ENCODE results near the gene LEFTY1.

Gene LEFTY1

DNA sequence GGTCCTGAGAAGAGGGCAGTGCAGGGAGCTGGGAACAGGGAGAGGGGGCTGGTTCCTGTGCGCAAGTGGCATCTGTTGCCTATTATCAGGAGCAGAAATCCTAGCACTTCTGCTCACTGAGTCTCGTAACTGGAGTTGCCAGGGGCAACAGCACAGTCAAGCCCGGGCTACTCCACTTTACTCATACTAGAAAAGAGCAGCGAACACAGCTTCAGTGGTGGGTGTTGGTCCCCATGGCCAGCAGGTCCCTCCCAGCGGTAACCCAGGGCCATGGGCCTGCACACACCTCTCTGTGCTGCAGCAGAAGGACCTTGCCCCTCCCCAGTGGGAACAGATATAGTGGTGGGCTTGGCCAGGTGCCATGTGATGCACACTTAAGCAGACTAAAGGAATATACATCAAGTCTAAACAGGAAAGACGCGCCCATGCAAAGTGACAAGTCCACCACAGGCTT is 26.6 kb upstream of the LEFTY1 start:
- no peak for DNase-seq (ENCODE audit: low read depth)

DNA sequence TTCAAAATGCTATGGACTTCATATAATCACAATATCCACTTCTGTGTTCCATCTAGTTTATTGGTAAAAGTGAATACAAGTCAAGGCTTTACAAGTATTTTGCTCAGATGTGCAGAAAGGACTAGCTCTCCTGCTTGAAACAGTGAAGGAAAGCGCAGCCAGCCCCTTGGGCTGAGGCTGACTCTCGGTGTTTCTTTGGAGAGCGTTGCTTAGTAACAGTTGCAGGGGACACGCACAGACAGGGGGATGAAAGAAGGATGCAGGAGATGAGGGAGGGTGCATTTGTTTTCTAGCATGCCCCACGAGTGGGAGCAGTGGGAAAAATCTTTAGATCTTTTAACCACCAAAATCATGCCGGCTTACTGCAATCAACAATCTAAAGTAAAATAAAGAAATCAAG is 26.0 kb upstream of the LEFTY1 start:
- no peak for DNase-seq (ENCODE audit: low read depth)

DNA sequence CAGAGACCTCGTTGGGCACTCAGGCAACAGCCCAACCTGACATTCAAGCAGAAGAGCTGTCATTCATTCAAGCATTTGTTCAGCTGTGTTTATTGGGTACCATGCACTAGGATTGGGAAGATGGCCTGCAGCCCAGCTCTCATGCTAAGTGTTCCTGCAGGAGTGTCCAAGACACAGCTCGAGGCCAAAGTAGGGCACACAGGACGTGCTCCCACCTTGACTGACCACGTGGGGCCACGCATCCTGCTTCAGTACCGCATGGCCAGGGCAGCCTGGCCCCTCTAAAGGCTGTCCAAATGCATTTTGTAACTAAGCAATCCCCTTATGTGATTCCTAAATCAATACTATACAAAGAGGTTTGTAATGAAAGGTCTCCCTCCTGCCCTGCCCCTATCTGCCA is 25.4 kb upstream of the LEFTY1 start:
- no peak for DNase-seq (ENCODE audit: low read depth)

DNA sequence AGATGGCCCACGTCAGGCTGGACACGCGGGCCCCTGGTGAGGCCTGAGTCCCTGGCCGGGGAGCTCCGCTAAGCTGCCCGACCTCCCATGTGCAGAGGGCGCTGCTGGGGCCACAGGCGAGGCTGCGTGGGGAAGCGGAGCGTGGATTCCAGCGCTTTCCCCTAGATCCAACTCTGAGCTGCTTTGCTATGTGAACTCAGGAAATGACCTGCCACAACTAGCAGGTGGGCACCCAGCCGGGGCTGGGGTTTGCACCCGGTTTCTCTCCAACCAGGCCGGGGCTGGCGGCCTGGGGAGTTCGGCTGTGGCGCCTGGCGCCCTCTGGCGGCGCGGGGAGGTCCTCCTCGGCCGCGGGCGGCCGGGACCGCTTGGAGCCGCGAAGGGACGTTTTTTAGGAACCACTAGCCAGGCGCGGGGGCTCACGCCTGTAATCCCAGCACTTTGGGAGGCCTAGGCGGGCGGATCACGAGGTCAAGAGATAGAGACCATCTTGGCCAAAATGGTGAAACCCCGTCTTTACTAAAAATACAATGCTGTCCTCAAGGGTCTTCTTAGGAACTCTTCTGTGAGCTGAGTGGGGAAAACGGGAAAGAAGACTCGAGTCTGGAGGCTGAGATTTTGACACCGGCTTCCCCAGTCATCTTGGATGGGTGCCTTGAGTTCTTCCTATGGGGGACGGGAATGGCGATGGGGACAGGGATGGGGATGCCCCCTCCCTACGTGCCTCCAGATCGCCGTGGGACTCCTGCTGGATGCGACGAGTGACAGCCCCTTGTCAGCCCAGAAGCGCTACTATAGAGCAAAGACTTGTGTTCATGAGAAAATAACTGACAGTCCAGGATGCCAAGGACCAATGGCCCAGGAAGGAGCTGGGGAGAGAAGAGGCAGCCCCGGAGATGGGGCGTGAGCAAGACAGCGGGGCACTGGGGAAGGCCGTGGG is 22.5 kb upstream of the LEFTY1 start:
- DNase-seq (ENCODE audit: low read depth): peak; percentile 59

DNA sequence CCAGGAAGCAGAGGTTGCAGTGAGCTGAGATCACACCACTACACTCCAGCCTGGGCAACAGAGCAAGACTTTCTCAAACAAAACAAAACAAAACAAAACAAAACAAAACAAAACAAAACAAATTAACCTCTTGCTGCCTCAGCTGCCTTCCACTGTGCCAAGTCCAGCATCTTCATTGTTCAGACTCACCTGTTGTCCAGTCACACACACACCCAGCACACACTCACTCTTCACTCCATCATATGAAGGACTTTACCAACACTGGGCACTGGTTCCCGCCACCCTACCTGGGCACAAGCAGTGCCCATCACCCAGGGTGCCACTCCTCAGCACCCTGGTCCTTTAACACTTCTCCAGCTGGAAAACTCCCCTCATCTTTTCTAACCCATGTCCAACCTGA is 20.5 kb upstream of the LEFTY1 start:
- no peak for DNase-seq (ENCODE audit: low read depth)

DNA sequence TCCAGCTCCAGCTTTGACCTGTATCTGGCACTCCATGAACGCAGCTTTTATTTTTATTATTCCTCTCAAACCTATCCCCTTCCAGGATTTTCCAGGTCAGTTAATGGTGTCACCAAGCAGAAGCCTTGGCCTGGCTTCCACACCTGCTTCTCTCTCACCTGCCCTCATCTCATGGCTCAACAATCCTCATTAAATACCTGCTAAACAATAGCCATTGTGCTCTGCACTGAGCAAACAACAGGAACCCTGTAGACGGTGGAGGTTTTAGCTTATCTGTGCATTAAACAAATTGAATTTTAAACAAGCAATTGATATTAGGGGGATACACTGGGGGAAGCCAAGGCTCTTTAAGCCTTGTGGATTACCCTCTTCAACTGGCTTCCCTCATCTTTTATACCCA is 19.8 kb upstream of the LEFTY1 start:
- DNase-seq (ENCODE audit: low read depth): no peak

DNA sequence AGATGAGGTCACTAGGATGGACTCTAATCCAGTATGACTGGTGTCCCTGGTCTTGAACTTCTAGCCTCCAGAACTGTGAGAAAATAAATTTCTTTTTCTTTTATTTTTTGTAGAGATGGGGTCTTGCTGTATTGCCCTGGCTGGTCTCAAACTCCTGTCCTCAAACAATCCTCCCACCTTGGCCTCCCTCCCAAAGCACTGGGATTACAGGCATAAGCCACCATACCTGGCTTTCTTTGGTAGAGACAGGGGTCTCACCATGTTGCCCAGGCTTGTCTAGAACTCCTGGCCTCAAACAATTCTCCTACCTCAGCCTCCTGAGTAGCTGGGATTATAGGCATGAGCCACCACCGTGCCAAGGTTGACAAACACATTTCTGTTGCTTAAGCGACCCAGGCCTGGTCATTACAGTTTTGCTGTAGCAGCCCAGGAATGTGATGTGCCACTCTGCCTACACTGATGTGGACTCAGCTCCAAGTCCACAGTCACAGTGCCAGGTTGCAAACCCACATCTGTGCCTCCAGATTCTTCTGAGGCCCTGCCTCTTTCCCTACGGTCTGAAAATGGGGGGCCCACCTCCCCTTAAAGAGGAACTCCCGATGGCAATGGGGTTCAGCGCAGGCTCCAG is 19.2 kb upstream of the LEFTY1 start:
- no peak for DNase-seq (ENCODE audit: low read depth)

DNA sequence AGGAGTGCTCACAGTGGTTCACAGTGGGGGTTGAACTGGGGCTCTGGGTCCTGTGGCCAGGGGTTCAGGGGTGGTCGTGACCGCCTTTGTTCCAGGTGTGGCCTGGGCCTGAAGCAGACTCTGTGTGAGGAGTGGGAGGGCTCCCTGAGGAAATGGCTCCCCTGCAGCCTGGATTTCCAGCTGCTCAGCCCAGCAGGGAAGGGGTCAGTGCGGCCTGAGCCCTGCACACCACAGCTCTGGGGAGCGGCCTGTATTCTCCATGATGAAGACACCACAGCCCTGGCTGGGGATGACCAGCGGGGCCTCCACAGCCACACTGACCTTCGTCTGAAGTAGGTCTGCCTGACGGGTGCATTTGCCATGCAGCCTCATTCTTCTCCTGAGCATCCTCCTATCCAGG is 18.4 kb upstream of the LEFTY1 start:
- no peak for DNase-seq (ENCODE audit: low read depth)

DNA sequence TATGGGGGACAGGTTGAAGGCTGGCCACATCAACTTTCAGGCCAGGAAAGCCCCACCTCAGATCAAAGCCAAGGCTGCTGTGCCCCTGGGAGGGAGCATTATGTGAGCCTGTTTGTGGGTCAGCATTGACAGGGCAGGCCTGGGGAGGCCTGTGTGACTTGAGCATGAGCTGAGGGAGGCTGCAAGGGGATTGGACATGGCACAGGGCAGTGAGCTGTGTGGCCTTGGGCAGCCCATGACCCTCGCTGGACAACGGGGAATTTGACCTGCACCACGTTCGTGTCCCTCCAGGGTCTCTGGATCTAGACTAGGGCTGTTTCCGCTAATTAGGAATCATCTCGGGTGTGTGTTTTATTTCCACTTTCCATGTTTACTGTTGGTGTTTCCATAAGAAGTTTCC is 17.5 kb upstream of the LEFTY1 start:
- DNase-seq (ENCODE audit: low read depth): no peak

DNA sequence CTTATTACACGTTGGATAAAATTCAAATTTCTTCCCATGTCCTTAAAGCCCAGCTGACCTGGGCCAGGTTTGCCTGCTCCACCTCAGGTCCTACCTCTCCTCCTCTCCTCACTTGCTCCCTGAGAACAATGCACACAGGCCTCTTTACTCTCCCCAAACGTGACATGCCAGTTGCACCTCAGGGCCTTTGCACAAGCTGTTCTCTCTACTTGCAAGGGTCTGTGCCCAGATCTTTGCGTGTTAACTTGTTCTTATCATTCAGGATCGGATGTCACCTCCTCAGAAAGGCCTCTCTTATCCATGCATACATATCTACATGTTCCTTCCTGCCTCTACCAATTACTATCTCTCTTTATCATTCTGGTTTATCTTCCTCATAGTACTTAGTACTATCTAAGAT is 14.7 kb upstream of the LEFTY1 start:
- no peak for DNase-seq (ENCODE audit: low read depth)

DNA sequence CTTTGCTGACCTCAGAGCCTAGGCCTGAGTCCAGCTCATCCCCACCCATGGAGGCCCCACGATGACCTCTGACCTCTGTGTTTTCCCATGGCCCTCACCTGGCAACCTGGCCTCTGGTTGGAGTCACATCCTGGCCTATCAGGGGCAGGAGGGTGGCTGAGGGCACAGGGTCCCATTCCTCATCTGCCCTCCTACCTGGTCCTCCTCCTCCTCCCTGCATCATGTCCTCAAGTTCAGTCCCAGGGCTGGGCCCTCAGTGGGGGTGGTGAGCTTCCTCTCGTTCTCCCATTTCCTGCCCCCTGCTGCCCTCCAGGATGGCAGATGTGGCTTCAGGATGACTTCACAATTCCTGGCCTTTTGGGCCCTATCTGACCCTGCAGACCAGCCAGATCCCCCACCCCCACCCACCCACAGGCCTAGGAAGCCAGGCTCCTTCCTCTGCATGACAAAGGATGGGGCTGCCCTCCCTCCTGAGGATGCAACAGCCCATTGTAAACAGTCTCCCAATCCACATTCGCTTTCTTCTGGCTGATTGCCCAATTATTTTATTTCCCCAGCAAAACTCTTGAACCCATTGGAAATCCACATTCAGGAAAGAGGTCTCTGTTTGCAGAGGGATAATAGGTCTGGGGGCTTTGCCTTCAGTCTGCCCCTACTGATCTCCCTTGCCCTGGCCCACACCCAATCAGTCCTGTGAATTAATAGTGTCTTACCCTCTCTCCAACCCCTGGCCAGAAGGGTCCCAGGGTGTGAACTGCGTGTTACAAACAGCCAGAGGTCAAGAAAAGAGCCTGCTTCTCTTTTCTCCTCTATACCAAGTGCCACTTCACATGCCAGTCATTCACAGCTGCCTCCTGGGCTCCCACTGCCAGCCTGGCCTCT is 10.3 kb upstream of the LEFTY1 start:
- no peak for DNase-seq (ENCODE audit: low read depth)

DNA sequence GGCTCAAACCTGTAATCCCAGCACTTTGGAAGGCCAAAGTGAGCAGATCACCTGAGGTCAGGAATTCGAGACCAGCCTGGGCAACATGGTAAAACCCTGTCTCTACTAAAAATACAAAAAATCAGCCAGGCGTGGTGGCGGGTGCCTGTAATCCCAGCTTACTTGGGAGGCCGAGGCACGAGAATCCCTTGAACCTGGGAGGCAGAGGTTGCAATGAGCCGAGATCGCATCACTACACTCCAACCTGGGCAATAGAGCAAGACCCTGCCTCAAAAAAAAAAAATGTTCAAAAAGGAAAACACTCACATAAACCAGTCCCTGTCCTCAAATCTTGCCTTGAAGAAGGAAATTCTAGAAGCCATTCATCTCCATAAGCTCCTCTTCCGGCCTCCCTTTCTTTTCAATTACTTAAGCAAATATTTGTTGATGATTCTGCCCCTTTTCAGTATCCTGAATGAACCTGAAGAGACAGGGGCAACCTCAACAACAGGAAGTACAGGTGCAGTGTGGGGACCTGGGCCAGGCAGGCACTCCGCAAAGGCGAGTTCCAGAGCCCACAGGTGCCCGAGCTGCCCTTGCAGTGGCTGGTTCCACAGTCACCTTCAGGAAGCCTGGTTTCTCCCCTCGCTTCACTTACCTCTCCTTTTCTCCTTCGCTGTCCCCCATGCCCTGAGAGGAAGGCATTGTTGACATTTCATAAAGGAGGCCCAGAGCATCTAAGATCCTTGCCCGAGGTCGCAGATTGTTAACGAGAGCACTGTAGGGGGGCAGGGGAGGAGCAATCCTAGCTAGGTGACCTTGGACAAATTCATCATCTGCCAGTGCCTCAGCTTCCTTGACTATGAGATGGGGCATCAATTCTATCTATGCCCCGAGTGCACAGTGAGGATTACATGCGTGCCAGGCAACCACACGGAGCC is 8.9 kb upstream of the LEFTY1 start:
- DNase-seq (ENCODE audit: low read depth): no peak

DNA sequence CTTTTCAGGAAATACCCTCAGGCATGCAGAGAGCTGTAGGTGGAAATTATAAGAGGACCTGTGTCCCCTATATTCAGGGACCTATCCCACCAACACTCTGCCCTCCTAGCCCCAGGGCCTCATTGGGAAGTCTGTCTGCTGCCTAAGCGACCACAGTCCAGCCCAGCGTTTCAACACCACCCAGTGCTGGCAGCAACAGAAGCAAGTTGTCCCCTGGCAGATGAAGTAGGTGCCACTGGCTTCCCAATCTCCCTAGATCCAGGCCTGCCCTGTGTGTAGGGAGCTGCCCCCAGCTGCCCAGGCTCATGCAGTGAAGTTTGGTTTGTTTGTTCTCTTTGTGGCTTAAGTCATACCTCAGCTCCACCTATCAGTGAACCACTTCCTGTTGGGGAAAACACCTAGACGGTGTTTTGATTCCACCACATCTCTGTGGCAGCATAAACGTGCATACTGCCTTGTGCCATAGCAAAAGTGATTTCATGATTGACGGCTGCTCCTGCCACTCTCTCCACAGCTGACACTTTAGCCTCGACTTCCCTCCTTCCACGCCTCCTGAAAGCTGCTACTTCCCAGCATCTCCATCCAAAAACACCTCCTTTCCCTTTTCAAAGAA is 8.1 kb upstream of the LEFTY1 start:
- DNase-seq (ENCODE audit: low read depth): peak; percentile 60

DNA sequence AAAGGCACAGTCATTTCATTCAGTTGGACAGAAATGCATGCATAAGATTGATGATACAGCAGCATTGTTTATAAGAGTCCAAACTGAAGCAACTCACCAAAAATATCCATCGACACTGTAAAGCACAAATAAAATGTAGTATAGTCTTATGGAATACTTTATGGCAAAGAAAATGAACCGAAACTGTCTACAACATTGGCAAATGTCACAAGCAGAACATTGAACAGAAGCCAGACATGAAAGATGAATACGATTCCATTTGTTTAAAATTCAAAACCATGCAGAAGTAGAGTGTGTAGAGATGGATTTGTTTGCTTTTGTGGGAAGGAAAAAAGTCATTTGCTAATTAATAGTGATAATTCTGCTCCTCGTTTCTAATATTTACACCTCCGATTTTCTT is 7.5 kb upstream of the LEFTY1 start:
- DNase-seq (ENCODE audit: low read depth): no peak

DNA sequence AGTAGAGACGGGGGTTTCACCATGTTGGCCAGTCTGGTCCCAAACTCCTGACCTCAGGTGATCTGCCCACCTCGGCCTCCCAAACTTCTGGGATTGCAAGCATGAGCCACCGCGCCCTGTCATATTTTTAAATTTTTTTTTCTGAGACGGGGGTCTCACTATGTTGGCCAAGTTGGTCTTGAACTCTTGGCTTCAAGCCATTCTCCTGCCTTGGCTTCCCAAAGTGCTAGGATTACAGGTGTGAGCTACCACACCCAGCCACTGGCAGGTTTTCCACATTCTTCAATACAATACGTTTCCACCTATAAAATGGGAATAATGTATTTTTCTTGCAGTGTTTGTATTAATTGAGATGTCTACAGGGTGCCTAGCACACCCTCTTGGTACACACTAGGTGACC is 3.4 kb upstream of the LEFTY1 start:
- no peak for DNase-seq (ENCODE audit: low read depth)

DNA sequence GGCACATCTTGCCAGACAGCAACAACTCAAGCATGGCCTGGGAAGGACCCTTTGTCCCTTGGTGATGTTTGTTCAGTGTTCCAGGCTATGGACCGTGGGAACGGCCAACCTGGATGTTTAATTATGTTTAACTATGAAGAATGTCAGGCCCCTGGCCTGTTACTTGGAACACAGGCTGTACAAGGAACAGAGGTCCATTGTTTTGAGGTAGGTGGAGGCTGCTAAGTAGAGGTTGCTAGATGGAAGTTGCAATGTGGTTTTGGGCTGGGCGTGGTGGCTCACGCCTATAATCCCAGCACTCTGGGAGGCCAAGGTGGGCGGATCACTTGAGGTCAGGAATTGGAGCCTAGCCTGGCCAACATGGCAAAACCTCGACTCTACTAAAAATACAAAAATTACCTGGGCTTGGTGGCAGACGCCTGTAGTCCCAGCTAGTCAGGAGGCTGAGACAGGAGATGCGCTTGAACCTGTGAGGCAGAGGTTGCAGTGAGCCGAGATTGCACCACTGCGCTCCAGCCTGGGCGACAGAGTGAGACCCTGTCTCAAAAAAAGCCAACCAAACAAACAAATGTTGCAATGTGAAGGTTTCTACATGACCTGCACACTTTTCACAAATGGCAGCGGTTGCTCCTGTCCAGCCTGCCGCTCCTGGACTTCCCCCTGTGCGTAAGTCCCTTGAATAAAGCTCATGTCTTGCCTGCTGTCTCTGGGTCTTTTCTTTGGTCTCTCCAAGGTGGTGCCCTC is 2.5 kb upstream of the LEFTY1 start:
- DNase-seq (ENCODE audit: low read depth): no peak

DNA sequence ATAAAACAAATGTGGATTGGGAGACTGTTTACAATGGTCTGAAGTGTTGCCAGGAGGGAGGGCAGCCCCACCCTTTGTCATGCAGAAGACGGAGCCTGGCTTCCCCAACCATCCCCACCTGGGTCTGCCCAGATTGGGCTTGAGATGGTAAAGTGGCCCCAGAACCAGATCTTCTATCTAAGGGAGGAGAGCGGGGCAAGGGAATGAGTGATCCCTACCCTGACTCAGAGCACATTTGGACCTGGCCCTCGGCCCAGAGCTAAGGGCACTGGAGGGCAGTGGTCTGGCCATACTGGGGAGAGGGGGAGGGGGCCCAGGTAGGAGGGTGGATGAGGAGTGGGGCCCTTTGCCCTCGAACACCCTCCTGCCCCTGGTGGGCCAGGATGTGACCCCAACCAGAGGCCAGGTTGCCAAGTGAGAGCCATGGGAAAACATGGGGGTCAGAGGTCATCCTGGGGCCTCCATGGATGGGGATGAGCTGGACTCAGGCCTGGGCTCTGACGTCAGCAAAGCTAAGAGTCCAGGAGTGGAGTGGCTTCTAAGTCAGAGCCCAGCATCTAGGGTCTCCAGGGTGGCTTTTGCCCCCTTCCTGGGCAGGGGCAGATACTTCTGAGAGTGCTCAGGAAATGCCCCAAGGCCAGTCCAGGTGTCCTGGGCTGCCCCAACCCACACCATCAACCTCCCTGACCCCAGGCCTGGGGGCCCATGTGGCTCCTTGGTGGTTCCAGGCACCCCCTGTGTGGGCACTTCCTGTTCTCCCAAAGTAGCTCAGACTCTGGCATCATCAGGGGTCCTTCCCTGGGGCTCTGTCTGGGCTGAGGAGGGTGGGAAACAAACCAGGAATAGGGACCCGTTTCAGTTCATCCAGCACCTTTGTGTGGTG is 1.6 kb upstream of the LEFTY1 start:
- DNase-seq (ENCODE audit: low read depth): no peak

DNA sequence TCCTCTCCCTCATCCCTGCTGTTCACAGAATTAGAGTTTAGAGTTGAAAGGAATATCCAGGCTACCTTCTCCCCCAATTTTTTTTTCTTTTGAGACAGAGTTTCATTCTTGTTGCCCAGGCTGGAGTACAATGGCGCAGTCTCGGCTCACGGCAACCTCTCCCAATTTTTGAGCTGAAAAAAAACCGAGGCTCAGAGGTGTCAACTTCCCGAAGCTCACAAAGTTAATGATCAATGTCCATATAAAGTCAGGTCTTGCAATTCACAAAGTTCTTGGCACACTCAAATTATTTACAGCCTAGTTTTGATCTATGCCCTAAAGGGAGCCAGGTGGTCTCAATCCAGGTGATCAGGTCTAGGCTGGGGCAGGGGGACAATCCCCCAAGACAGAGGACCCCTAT is 797 bp upstream of the LEFTY1 start:
- no peak for DNase-seq (ENCODE audit: low read depth)

DNA sequence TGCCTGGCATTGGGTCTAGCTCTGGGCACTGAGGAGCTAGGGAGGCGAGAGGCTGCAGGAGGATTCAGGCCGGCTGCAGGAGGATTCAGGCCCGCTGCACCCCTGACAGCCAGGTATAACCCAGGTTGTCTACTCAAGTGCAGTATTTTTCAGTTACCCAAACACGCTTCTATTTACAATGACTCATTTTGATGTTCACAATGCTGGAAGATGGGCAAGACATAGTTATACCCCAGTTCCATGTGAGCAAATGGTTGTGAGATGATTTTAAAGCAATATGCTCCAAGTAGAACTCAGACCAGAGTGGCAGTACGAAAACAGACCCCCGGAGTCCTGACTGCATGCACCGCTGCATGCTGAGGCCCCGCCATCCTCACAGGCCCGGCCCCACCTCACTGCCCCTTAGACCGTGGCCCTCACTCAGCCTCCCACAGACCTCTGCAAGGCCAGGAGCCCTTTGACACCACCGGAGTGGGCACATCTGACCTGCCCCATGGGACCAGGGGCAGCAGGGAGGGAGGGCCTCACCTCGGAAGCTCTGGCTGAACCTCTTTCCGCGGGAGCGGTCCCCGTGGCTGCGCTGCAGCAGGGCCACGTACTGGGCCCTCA is 553 bp downstream of the LEFTY1 start:
- no peak for DNase-seq (ENCODE audit: low read depth)
